GM12878 (cell line): ENCODE data around the gene TMSB4X.
A peak's percentile ranks its signal among the peaks of the same experiment; 100 is the strongest.

Experiments
- CHD4 ChIP-seq: fragments of 200-600 bp; sonication (generic); IDR thresholded peaks from 2 replicates; pipeline ENCODE4 v1.6.1; 2016; ENCODE audit warnings: mild to moderate bottlenecking
- E4F1 ChIP-seq: fragments of 450-650 bp; IDR thresholded peaks from 2 replicates; pipeline ENCODE4 v1.6.1; 2018; ENCODE audit warnings: borderline replicate concordance, mild to moderate bottlenecking; ENCODE audit not compliant: partially characterized antibody
- ELK1 ChIP-seq: IDR thresholded peaks from 2 replicates; pipeline ENCODE4 v1.6.1; 2012; ENCODE audit warnings: low read depth, low read length, improper control_type of control experiment
- EZH2 ChIP-seq: IDR thresholded peaks from 2 replicates; pipeline ENCODE4 v1.6.1; 2012; ENCODE audit warnings: low read depth, mild to moderate bottlenecking, control low read depth, inconsistent platforms, low read length, borderline replicate concordance; ENCODE audit not compliant: control insufficient read depth
- FOXM1 ChIP-seq: IDR thresholded peaks from 2 replicates; pipeline ENCODE4 v1.6.1; 2012; ENCODE audit warnings: low read depth, mild to moderate bottlenecking, inconsistent platforms, low read length, moderate library complexity
- JUND ChIP-seq: IDR thresholded peaks from 2 replicates; pipeline ENCODE4 v1.6.1; 2012; ENCODE audit warnings: low read depth, mild to moderate bottlenecking, low read length, improper control_type of control experiment, moderate library complexity
- SIN3A ChIP-seq: IDR thresholded peaks from 2 replicates; pipeline ENCODE4 v1.6.1; 2012; ENCODE audit warnings: low read depth, low read length, improper control_type of control experiment
- SREBF1 ChIP-seq: IDR thresholded peaks from 2 replicates; pipeline ENCODE4 v1.6.1; 2012; ENCODE audit warnings: mild to moderate bottlenecking, low read length
- SRF ChIP-seq, 2 experiments: IDR thresholded peaks; 2 replicates each; pipeline ENCODE4 v1.6.1; 2011; ENCODE audit warnings: low read depth in 2 of 2, low read length in 2 of 2, mild to moderate bottlenecking in 1 of 2, moderate library complexity in 1 of 2

GRCh38 chrX:12956704-12957534 is 18.0 kb upstream of the TMSB4X start:
- TF ChIP-seq E4F1, result peak; percentile 65
- no peak for TF ChIP-seq CHD4
- TF ChIP-seq JUND, result no peak
- TF ChIP-seq ELK1, result no peak
- TF ChIP-seq EZH2, result no peak
- TF ChIP-seq FOXM1, result no peak
- no peak for TF ChIP-seq SIN3A
- no peak; a peak in 1 of 4 replicates for TF ChIP-seq SRF (IDR thresholded peaks at IDR 0.05; ENCODE audit: low read depth in 2 of 2, low read length in 2 of 2)
- no peak for TF ChIP-seq SREBF1
